MCF 10A (cell line): ENCODE data around the gene JADE1. TPM values are rescaled to one million over a fixed set of nuclear protein-coding genes. Genes with fewer than 3 reads are reported as not detected.

ENCODE experiments used
- BruUV-seq: library from RNA; stranded (reverse); fragments of 400-500 nt; replicated peaks from 2 replicates; lab custom pipeline; 2021; lab: Mats Ljungman, UMichigan
- CTCF ChIA-PET: fragments of 300-600 bp; sonication (Branson Sonifier 250); formaldehyde crosslinking; extraction: SDS; loops from one replicate; lab custom pipeline; 2021; ENCODE audit warnings: antibody characterized with exemption, inconsistent platforms; lab: Yijun Ruan, JAX
- POLR2A ChIA-PET: fragments of 300-600, 350-650 bp; sonication (Branson Sonifier 250); formaldehyde crosslinking; extraction: SDS; loops from one replicate; lab custom pipeline; 2020; ENCODE audit warnings: antibody characterized with exemption, inconsistent platforms; lab: Yijun Ruan, JAX
- DNase-seq: peaks from one replicate; pipeline ENCODE4 v3.0.0-alpha.2; 2018; ENCODE audit not compliant: unreplicated experiment
- H3K27ac Mint-ChIP-seq: one replicate; pipeline ENCODE4 v1.8.0; 2022; ENCODE audit warnings: mild to moderate bottlenecking, low read depth, mixed read lengths; ENCODE audit not compliant: unreplicated experiment
- H3K27me3 Mint-ChIP-seq: one replicate; pipeline ENCODE4 v1.8.0; 2022; ENCODE audit warnings: mixed read lengths; ENCODE audit not compliant: insufficient read depth, unreplicated experiment
- H3K36me3 Mint-ChIP-seq: one replicate; pipeline ENCODE4 v1.8.0; 2022; ENCODE audit warnings: mild to moderate bottlenecking, moderate library complexity, mixed read lengths; ENCODE audit not compliant: insufficient read depth, unreplicated experiment
- H3K4me1 Mint-ChIP-seq: one replicate; pipeline ENCODE4 v1.8.0; 2022; ENCODE audit warnings: mixed read lengths; ENCODE audit not compliant: insufficient read depth, unreplicated experiment
- H3K4me3 Mint-ChIP-seq: one replicate; pipeline ENCODE4 v1.8.0; 2022; ENCODE audit warnings: mild to moderate bottlenecking, moderate library complexity, mixed read lengths; ENCODE audit not compliant: unreplicated experiment
- H3K9me3 Mint-ChIP-seq: one replicate; pipeline ENCODE4 v1.8.0; 2022; ENCODE audit warnings: mixed read lengths; ENCODE audit not compliant: unreplicated experiment
- CTCF ChIP-seq: fragments of 200-600 bp; IDR thresholded peaks from one replicate; pipeline ENCODE4 v1.8.0; 2022; ENCODE audit warnings: antibody characterized with exemption, mild to moderate bottlenecking; ENCODE audit not compliant: unreplicated experiment
- intact Hi-C: fragments of 100-400 bp; cut with micrococcal nuclease; formaldehyde crosslinking; loops from 2 replicates; pipeline ENCODE4 v1.14.1; 2022
- total RNA-seq: library from RNA; stranded (reverse); gene quantifications from 2 replicates; pipeline ENCODE4 v1.2.3, GENCODE V29; 2022

Gene JADE1
- total RNA-seq, 1 experiment from 2014 or later: 25.9 TPM

DNA sequence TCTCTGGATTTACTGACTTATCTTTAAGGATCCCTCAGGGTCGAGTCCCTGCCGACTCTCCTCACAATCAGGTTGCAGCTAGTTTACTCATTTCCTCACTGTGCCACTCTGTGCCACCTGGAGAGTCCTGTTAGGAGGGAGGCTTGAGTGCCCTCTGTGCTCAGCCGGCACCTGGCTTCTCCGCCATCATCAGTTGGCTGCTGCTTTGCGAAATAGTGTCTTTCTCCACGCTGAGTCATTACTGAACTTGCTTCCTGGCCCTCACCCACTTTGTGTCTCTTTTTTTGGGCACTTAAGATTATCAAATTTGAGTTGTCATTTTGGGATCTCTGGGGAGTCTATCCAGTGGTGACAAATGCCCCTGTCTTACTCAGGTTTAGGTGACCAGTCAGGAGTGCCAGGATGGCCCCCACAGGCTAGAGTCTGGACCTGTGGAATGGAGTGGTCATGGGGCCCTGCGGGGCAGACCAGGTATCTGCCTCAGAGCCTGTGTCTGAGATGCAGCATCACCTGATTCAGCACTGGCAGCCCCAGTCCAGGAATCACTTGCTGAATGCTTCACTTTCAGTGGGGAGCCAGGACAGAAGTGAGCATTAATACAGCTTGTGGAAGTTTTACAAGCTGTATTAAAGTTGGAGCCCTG, 37.7 kb downstream of the JADE1 start:
- H3K4me3 Mint-ChIP-seq: no peak overlapping the region
- CTCF ChIA-PET: interaction anchor here (0.7 kb wide), 1 partner anchor 30 kb away, joined by 3 read pairs; no protein-coding TSS in a partner anchor
- POLR2A ChIA-PET: interaction anchor here (1.3 kb wide), 1 partner anchor 35 kb away, joined by 5 read pairs; no protein-coding TSS in a partner anchor
- peaks cover 20% of the 10 kb centered on the region for H3K4me1 Mint-ChIP-seq
- no peaks in the 10 kb centered on the region for H3K9me3 Mint-ChIP-seq
- peak overlapping the region; percentile 22 for H3K27ac Mint-ChIP-seq
- no TSS peak for BruUV-seq
- TF ChIP-seq CTCF: no peak
- intact Hi-C loops: no loop called here
- H3K27me3 Mint-ChIP-seq: no peaks in the 10 kb centered on the region
- DNase-seq: peak; percentile 67
- peaks cover 94% of the 10 kb centered on the region for H3K36me3 Mint-ChIP-seq

DNA sequence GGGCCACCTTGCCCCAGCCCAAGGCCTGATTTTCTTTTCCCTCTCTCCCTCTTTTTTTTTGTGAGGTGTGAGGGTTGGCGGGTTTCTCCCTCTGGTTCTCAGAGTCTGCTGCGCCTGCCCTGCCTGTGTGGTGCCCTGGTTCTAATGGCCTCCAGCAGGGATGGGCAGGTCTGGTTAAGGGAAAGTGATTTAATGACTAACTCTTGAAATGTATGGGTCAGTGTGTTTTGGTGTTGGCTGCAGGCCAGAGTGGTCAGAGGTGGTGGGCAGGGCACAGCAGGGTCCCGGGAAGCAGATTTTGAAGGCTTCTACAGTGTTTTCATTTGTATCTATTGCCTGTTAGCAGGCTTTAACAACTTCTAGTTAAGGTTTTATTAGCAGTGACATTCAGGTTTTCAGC, 39.0 kb downstream of the JADE1 start:
- Mint-ChIP-seq H3K27ac (no peak overlapping the region), H3K4me3 (no peak overlapping the region), H3K4me1 (peaks cover 20% of the 10 kb centered on the region), H3K27me3 (no peaks in the 10 kb centered on the region), H3K9me3 (no peaks in the 10 kb centered on the region), H3K36me3 (peaks cover 95% of the 10 kb centered on the region)
- DNase-seq: no peak
- intact Hi-C loops: no loop called here
- ChIA-PET CTCF (interaction anchor here (2.7 kb wide), 1 partner anchor 15 kb away, joined by 15 read pairs; no protein-coding TSS in a partner anchor), POLR2A (no interaction called here)
- no peak for TF ChIP-seq CTCF
- no TSS peak for BruUV-seq

DNA sequence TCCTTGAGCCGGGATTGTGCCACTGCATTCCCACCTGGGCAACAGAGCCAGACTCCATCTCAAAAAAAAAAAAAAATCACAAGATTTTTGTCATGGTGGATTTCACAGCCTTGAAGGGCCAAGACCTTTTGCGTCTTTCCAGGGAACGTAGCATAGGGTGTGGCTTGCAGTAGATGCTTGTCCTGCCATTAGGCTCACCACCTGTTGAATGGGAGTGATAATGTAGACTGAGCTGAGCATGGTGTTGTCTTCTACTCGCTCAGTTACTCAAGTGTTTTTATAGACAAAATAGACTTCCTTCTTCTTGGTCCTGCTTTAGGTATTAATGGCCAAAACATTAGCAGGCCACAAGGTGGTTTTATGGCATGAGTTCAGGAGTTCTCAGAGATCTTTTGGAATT, 40.8 kb downstream of the JADE1 start:
- ChIA-PET CTCF (interaction anchor here (0.6 to 2.7 kb wide), 5 partner anchors 13 to 387 kb away, joined by 3 to 15 read pairs (median 3); no protein-coding TSS in a partner anchor), POLR2A (no interaction called here)
- H3K27me3 Mint-ChIP-seq: no peaks in the 10 kb centered on the region
- H3K36me3 Mint-ChIP-seq: peaks cover 90% of the 10 kb centered on the region
- H3K27ac Mint-ChIP-seq: no peak overlapping the region
- BruUV-seq: no TSS peak
- H3K9me3 Mint-ChIP-seq: no peaks in the 10 kb centered on the region
- intact Hi-C loops: no loop called here
- DNase-seq: no peak
- peaks cover 20% of the 10 kb centered on the region for H3K4me1 Mint-ChIP-seq
- TF ChIP-seq CTCF: no peak
- no peak overlapping the region for H3K4me3 Mint-ChIP-seq

DNA sequence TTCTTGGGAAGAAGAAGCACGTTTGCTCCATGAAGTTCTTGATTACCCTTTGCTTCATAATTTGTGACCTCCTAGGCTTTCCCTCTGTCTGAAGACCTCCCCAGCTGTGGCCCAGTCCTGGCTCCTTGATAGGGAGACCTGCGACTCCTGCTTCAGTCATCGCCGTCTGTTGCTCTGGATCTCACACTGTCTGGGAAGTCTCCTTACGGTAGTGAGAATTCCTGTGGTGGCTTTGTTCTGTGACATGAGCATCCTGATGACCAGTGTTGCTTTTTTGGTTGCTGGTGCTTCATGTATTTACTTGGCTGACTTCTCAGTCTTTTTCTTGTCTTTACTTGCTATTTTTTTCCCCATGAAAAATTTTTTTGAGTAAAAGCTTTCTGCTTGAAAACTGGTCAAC, 44.2 kb downstream of the JADE1 start:
- Mint-ChIP-seq H3K36me3 (peaks cover 89% of the 10 kb centered on the region), H3K4me3 (no peak overlapping the region), H3K4me1 (no peaks in the 10 kb centered on the region), H3K9me3 (no peaks in the 10 kb centered on the region), H3K27ac (no peak overlapping the region), H3K27me3 (no peaks in the 10 kb centered on the region)
- no peak for TF ChIP-seq CTCF
- intact Hi-C loops: no loop called here
- no peak for DNase-seq
- POLR2A ChIA-PET: interaction anchor here (0.7 kb wide), 2 partner anchors 27 to 41 kb away, joined by 3 read pairs; no protein-coding TSS in a partner anchor
- CTCF ChIA-PET: interaction anchor here (0.6 to 2.4 kb wide), 2 partner anchors 10 to 12 kb away, joined by 3 to 13 read pairs; no protein-coding TSS in a partner anchor
- no TSS peak for BruUV-seq
